Measurements from ENCODE around the gene IL10. TPM values are rescaled to one million over a fixed set of nuclear protein-coding genes. Genes with fewer than 3 reads are reported as not detected.

IL10 gene
- total RNA-seq, 1 donor from 2014 or later, result not detected

- Histone ChIP-seq H3K27ac (no peak overlapping the region), H3K9ac (no peak overlapping the region), H3K27me3 (no peaks in the 10 kb centered on the region), H2AFZ (replicated peaks) (no peak overlapping the region), H3K4me1 (no peaks in the 10 kb centered on the region), H4K20me1 (ENCODE audit: low read depth) (peaks cover 39% of the 10 kb centered on the region), H3K4me3 (no peak overlapping the region), H3K36me3 (no peaks in the 10 kb centered on the region), H3K4me2 (no peak overlapping the region), H3F3A (ENCODE audit: low read depth) (peaks cover 2% of the 10 kb centered on the region), H3K9me3 (ENCODE audit: low read depth) (no peaks in the 10 kb centered on the region), H3K79me2 (ENCODE audit: low read depth) (peaks cover 24% of the 10 kb centered on the region)
- H3K36me3 Mint-ChIP-seq, result peaks cover 14% of the 10 kb centered on the region
- TF ChIP-seq CTCF (IDR thresholded peaks at IDR 0.05) (no peak), EZH2phosphoT487 (IDR thresholded peaks at IDR 0.05) (no peak), EZH2 (IDR thresholded peaks at IDR 0.05) (no peak)
- no peaks in the 10 kb centered on the region for H3K9me3 Mint-ChIP-seq
- peaks cover 5% of the 10 kb centered on the region for H3K27me3 Mint-ChIP-seq (ENCODE audit: insufficient read depth, low read depth)
- no peak for DNase-seq (ENCODE audit: low spot score)
- peaks cover 14% of the 10 kb centered on the region for H3K4me1 Mint-ChIP-seq
- no peak overlapping the region for H3K4me3 Mint-ChIP-seq
- no peak overlapping the region for H3K27ac Mint-ChIP-seq
These were observed 42.8 kb downstream of the IL10 start for GRCh38 chr1:206729507-206729906.

- no peak overlapping the region for H2AFZ ChIP-seq (replicated peaks)
- no peak for DNase-seq (ENCODE audit: low spot score)
- H3K36me3 ChIP-seq, result no peaks in the 10 kb centered on the region
- H3K9me3 ChIP-seq (ENCODE audit: low read depth), result no peaks in the 10 kb centered on the region
- no peaks in the 10 kb centered on the region for H3K9me3 Mint-ChIP-seq
- H3K4me1 Mint-ChIP-seq, result peaks cover 18% of the 10 kb centered on the region
- no peaks in the 10 kb centered on the region for H3K27me3 ChIP-seq
- H3F3A ChIP-seq (ENCODE audit: low read depth), result peaks cover 2% of the 10 kb centered on the region
- no peak overlapping the region for H3K9ac ChIP-seq
- peaks cover 2% of the 10 kb centered on the region for H3K4me1 ChIP-seq
- H4K20me1 ChIP-seq (ENCODE audit: low read depth), result peaks cover 39% of the 10 kb centered on the region
- no peak overlapping the region for H3K27ac Mint-ChIP-seq
- H3K79me2 ChIP-seq (ENCODE audit: low read depth), result peaks cover 24% of the 10 kb centered on the region
- H3K27ac ChIP-seq, result no peak overlapping the region
- H3K36me3 Mint-ChIP-seq, result peaks cover 16% of the 10 kb centered on the region
- no peak overlapping the region for H3K4me3 ChIP-seq
- no peak overlapping the region for H3K4me2 ChIP-seq
- peaks cover 5% of the 10 kb centered on the region for H3K27me3 Mint-ChIP-seq (ENCODE audit: insufficient read depth, low read depth)
- H3K4me3 Mint-ChIP-seq, result no peak overlapping the region
- TF ChIP-seq EZH2 (IDR thresholded peaks at IDR 0.05) (no peak), EZH2phosphoT487 (IDR thresholded peaks at IDR 0.05) (no peak), CTCF (IDR thresholded peaks at IDR 0.05) (no peak)
These were observed 43.2 kb downstream of the IL10 start for GRCh38 chr1:206729050-206729449.

- no peak overlapping the region for H3K27ac ChIP-seq
- H3K36me3 ChIP-seq, result no peaks in the 10 kb centered on the region
- no peaks in the 10 kb centered on the region for H3K9me3 ChIP-seq (ENCODE audit: low read depth)
- TF ChIP-seq EZH2 (IDR thresholded peaks at IDR 0.05) (no peak), CTCF (IDR thresholded peaks at IDR 0.05) (no peak), EZH2phosphoT487 (IDR thresholded peaks at IDR 0.05) (no peak)
- Mint-ChIP-seq H3K27me3 (ENCODE audit: insufficient read depth, low read depth) (peaks cover 5% of the 10 kb centered on the region), H3K27ac (no peak overlapping the region), H3K9me3 (no peaks in the 10 kb centered on the region), H3K4me1 (peaks cover 22% of the 10 kb centered on the region), H3K36me3 (peaks cover 15% of the 10 kb centered on the region), H3K4me3 (no peak overlapping the region)
- peaks cover 43% of the 10 kb centered on the region for H4K20me1 ChIP-seq (ENCODE audit: low read depth)
- peaks cover 24% of the 10 kb centered on the region for H3K79me2 ChIP-seq (ENCODE audit: low read depth)
- H3K27me3 ChIP-seq, result no peaks in the 10 kb centered on the region
- H2AFZ ChIP-seq (replicated peaks), result no peak overlapping the region
- no peak overlapping the region for H3K4me2 ChIP-seq
- no peak for DNase-seq (ENCODE audit: low spot score)
- H3K4me3 ChIP-seq, result no peak overlapping the region
- no peak overlapping the region for H3K9ac ChIP-seq
- peaks cover 2% of the 10 kb centered on the region for H3F3A ChIP-seq (ENCODE audit: low read depth)
- peaks cover 6% of the 10 kb centered on the region for H3K4me1 ChIP-seq
These were observed 43.7 kb downstream of the IL10 start for GRCh38 chr1:206728697-206728987.

Data from neural progenitor cell (in vitro differentiated cells).